Right hindlimb (tissue), 1 donor: Measurements from ENCODE around the gene MOV10L1.

Experiments used
- DNase-seq: peaks from one replicate; pipeline ENCODE4 v3.0.0-alpha.2; 2018

Gene MOV10L1

GRCh38 chr22:50089682-50090411 lies at the start of gene MOV10L1:
MOV10L1 (plus strand) TSS chr22:50090006; CDS start chr22:50090089, 83 bp downstream.
- no peak for DNase-seq

- DNase-seq: no peak
Observed at GRCh38 chr22:50040717-50041116, 49.1 kb upstream of the MOV10L1 start.

- DNase-seq: no peak
Observed at GRCh38 chr22:50041361-50042065, 48.3 kb upstream of the MOV10L1 start.

- DNase-seq: no peak
Observed at GRCh38 chr22:50044485-50045118, 45.2 kb upstream of the MOV10L1 start.

GRCh38 chr22:50045211-50046018 lies 44.4 kb upstream of the MOV10L1 start:
- DNase-seq: no peak

- no peak for DNase-seq
Observed at GRCh38 chr22:50046019-50046415, 43.8 kb upstream of the MOV10L1 start.

GRCh38 chr22:50046481-50047245 lies 43.1 kb upstream of the MOV10L1 start:
- DNase-seq: no peak

GRCh38 chr22:50047346-50047745 lies 42.5 kb upstream of the MOV10L1 start:
- no peak for DNase-seq

GRCh38 chr22:50048061-50048765 lies 41.6 kb upstream of the MOV10L1 start:
- DNase-seq: peak; percentile 62

GRCh38 chr22:50048836-50049235 lies 41.0 kb upstream of the MOV10L1 start:
- DNase-seq: no peak

- no peak for DNase-seq
Observed at GRCh38 chr22:50049299-50050195, 40.3 kb upstream of the MOV10L1 start.

- no peak for DNase-seq
Observed at GRCh38 chr22:50051930-50052329, 37.9 kb upstream of the MOV10L1 start.

- no peak for DNase-seq
Observed at GRCh38 chr22:50053861-50054260, 35.9 kb upstream of the MOV10L1 start.

- DNase-seq: peak; percentile 12
Observed at GRCh38 chr22:50056214-50056972, 33.4 kb upstream of the MOV10L1 start.

- DNase-seq: peak; percentile 17
Observed at GRCh38 chr22:50057278-50058060, 32.3 kb upstream of the MOV10L1 start.

GRCh38 chr22:50058061-50058905 lies 31.5 kb upstream of the MOV10L1 start, which contains the start of gene TTLL8:
TTLL8 (minus strand) TSS chr22:50058298.
- DNase-seq: peak; percentile 6
